HG03064 (cell line): Measurements from ENCODE around the gene KMT2C.
"Not testable (repeated sequence)": the region's sequence is repeated elsewhere in the genome, so short reads cannot be mapped to it uniquely, and the experiment has no call there.

Source experiments
- ATAC-seq: cut with Tn5 transposase; IDR thresholded peaks from one replicate; pipeline ENCODE4 v1.9.1; 2021; ENCODE audit warnings: low read depth; ENCODE audit not compliant: unreplicated experiment

Gene KMT2C

DNA sequence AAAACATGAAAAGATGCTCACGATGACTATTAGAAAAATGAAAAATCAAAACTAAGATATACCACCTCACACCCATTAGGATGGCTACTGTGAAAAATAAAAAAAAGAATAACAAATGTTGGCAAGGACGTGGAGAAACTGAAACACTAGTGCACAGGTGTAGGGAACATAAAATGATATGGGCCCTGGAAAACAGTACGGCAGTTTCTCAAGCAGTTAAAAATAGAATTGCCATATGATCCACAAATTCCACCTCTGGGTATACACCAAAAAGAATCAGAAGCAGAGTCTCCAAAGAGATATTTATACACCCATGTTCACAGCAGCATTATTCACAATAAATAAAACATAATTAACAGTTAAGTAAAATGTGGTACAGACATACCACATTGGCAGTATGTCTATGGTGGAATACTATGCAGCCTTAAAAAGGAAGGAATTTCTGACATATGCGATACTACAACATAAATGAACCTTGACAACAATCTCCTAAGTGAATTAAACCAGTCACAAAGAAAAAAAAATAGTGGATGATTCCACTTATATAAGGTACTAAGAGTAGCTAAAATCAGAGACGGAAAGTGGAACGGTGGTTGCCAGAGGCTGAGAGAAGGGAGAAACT is 69.7 kb downstream of the KMT2C start:
- no peak for ATAC-seq

DNA sequence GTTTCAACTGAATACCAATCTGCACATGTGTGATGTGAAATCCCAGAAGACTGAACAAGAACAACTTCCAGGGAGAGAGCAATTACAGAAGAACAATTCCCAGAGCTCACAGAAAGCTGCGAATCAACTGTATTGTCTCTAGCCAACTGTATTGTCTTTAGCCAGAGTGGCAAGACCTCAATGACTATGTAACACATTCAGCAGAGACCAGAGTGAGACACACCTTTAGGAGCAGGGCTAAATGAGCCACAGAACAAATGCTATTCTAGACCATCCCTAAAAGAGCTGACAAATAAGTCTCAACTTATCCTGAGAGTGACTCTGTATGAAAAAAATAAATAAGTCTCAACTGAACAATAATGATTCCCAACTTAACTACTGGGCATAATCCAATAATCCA is 72.0 kb downstream of the KMT2C start:
- no peak for ATAC-seq

DNA sequence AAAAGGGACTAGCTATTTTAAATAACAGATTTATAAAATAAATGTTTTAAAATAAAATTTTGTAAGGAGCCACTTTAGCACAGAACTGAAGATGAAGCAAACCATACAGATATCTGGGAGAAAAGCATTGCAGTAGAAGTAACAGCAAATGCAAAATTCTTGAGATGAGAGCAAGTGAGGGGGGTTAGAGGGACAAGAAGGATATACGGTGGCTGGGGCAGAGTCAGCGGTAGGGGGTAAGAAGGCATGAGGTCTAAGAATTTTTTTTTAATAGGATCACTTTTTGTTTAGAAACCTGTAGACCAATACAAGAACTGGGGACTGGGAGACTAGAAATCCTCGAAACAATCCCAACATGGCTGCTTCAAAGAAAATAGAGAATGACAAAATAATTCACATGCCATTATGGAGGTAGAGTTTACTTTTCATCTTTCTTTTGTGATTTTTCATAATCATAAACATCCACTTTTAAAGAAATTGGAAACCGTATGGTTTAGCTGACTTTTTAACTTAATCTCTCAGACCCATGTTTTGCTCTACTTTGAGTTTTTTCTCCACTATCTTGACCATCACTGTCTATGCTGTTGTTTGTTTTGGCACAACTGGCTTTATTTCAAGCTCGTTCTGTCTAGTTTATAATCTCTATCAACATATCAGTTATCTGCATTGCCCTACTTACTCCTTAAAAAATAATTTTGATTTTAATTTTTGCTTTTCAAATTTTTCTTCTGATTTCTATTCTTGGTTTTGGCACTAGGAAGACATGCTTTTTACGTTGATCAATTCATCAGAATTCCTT is 73.5 kb downstream of the KMT2C start:
- no peak for ATAC-seq

DNA sequence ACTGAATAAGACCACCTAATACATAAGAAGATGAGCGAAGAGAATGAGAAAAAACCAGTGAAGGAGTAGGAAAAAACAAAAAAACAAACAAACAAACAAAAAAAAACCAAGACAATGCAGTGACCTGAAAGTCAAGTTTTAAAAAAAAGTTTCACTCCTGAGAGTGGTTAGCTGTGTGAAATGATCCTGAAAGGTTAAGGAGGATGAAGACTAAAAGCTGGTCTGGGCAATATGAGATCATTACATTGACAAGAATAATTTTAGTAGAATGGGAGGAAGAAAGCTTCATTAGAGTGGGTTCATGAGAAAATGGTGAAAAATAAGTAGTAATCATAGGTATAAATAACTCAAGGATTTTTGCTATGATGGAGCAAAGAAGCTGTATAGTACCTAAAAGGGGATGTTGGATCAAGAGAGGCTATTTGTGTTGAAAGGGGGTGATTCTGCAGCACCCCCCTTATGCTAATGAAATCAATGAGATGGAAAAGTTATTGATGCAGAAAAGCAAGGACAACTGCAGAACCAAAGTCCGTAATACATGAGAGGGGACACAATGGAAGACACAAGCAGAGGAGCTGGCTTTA is 80.2 kb downstream of the KMT2C start:
- peak; percentile 73 for ATAC-seq

DNA sequence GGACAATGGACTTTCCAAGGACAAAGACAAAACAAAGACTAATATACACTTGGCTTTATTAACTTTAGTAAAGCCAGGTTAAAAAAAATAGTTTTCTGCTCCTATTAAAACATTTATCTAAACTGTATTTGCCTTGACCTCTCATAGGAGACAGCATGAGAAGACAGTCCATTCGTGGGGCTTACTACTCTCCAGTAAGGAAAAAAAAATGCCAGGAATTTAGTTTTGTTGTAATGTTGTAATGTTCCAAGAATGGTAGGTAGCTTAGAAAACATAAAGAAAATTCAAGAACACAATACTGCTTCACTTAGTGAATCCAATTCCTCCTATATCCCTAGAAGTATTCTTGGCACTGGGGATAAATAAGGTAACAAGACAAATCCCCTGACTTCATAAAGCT is 81.7 kb downstream of the KMT2C start:
- no peak for ATAC-seq

DNA sequence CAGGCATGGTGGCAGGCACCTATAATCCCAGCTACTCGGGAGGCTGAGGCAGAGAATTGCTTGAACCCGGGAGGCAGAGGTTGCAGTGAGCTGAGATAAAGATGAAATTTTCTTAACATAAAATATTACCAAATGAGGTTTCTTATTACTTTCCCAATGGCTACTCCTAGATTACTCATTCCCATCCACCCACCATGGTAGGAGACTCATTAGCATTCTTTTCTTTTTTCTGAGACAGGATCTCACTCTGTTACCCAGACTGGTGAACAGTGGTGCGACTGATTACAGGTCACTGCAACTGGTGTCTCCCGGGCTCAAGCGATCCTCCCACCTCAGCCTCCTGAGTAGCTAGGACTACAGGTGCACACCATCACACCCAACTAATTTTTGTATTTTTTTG is 82.5 kb downstream of the KMT2C start:
- not testable (repeated sequence) for ATAC-seq

DNA sequence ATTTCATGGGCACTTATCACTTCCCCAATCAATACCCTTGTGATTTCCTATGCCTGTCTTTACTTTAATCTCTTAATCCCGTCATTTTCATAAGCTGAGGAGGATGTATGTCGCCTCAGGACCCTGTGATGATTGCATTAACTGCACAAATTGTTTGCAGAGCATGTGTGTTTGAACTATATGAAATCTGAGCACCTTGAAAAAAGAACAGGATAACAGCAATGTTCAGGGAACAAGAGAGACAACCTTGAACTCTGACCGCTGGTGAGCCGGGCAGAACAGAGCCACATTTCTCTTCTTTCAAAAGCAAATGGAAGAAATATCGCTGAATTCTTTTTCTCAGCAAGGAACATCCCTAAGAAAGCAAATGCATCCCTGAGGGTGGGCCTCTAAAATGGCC is 84.1 kb downstream of the KMT2C start:
- ATAC-seq = not testable (repeated sequence)

DNA sequence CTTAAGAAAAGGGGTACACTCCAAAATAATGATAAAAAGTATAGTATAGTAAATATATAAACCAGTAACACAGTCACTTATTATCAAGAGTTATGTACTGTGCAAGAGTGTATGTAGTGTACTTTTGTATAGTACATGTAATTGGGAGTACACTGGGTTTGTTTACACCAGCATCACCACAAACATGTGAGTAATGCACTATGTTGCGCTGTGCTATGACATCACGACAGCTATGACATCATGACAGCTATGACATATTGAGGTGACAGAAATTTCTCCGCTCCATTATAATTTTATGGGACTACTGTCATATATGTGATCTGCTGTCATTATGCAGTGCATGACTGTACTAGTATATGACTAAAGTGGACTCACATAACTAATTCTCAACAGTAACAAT is 84.6 kb downstream of the KMT2C start:
- ATAC-seq = no peak

DNA sequence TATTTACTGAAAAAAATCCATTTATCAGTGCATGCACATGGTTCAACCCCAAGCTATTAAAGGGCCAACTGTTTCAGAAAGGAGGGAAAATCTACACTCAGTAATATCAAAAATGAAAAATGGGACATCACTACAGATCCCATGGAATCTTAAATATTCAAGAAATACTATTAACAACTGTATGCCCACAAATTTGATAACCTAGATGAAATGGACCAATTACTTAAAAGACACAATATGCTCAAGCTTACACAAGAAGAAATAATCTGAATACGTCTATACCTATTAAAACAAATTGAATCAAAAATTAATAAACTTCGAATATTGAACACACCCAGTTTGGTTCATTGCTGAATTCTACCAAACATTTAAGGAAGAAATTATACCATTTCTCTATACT is 87.9 kb downstream of the KMT2C start:
- no peak for ATAC-seq

DNA sequence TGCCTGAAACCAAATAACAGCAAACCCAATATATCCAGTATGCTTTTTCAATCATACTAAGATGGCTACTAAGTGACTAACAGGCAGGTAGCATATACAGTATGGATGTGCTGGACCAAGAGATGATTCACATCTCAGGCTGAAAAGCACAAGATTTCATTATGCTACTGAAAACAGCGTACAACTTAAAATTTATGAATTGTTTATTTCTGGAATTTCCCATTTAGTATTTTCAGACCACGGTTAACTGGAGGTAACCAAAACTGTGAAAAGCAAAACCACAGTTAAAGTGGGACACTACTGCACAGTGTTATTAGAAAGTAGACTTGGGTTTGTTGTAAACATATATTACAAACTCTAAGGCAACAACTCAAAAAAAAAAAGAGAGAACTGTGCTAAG is 91.5 kb downstream of the KMT2C start:
- ATAC-seq = no peak

DNA sequence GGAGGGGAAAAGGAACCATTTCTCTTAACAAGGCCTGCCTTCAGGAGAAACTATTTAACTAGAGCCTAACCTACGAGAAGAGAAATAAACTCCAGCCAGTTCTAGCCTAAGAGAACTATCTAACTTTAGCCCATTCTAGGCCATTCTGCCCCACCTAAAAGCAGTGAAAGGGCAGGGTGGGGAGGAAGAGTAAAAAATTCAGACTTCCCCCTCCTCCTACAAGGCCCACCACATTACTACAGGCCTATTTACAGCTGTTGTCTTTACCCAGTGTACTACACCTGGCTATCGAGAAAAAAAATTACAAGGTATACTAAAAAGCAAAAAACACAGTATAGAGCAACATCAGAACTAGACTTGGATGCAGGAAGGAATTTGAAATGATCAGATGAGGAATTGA is 93.0 kb downstream of the KMT2C start:
- ATAC-seq = no peak

DNA sequence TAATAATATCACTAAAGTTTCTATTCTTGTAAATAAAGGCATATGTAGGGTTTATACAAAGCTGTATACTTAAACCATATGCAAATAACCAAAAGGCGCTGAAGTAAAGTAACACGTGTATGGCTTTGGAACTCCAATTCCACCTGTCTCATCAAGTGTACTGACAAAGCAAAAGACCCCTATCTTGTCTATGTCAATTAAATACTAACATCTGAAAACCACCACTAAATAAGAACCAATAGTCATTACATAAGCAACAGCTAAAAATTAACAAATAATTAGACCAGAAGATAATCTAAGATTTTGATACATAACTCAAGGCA is 93.9 kb downstream of the KMT2C start:
- ATAC-seq = no peak

DNA sequence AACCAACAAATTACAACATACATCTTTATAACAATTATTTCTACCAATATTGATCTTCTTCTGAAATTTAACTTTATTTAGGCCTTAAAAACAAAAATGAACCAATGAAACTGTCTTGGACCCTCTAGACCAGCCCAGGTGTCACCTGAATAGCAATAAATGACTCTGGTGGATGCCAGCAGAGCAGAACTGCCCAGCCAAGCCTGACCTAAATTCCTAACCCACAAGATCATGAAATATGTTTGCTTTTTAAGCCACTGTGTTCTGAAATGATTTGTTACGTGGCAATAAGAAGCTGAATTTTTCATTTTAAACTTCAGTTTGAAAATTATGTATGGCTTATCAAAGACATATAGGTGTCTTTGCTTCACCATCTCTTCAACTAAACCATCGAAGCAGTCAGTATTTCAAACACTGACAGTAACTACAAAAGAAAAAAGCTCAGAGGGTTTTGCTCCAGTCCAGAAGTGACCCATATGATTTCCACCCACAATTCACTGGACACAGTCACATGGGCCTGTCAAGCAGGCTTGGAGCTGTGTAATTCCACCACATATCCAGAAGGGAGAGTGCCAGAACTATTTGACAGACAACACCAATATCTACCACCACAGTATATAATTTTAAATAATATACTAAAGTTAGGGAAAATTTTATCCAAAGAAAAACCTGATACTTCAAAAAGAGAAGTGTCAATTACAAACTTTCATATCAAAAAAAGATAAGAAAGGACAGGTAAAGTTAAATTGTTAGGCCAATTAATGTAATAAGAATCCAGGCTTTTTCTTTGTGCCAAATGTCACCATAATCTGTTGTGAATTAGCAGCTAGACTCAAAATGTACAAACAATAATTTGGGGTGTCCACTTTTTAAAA is 94.5 kb downstream of the KMT2C start:
- ATAC-seq = peak; percentile 56

DNA sequence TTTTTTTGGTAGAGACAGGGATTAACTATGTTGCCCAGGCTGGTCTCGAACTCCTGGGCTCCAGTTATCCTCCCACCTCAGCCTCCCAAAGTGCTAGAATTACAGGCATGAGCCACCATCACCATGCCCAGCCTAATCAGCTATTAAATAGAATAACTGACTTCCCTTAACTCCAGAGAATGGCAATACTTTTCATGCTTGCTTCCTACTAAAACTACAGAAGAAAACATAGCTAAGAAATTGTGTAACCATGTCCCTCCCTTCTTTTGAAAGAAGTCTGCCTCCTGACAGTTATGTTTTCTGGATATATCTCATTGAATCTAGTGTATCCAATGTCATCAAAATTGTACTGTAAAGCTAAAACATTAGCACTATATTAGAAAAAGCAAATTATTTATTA is 95.6 kb downstream of the KMT2C start:
- no peak for ATAC-seq

DNA sequence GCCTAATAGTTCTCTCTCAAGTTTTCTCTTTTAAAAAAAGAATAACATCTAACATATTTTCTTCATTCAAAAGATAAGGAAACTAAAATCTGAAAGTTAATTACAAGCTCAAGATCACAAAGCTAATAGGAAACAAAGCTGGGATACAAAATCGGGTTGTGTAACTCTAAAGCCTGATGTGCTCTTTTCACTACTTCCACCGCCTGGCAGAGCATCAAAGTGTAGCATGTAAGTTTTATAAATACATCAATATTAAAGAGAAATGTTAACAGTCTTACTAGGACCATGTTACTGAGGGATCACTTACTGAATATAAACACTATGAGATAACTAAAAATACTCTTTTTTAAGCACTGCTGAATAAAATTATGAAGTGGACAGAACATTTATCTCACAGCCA is 97.2 kb downstream of the KMT2C start:
- no peak for ATAC-seq

DNA sequence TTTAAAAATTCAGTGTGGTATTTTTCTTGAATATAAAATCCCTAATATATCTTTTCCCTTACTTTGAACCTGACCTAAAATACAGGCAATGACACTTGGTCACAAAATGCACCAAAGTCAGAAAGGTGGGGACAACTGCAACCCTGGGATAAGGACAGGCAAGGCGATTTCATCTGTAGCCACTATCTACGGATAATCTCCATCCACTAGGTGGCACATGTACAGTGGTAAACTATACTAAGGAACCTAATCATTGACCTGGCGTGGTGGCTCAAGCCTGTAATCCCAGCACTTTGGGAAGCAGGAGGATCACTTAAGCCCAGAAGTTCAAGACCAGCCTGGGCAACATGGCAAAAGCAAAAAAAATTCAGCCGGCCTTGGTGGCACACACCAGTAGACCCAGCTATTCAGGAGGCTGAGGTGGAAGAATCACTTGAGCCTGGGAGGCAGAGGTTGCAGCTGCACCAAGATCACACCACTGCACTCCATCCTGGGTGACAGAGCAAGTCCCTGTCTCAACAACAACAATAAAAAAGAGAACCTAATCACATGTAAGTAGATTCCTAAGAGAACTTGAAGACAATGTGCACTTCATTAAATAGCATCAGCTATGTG is 98.9 kb downstream of the KMT2C start:
- no peak for ATAC-seq

DNA sequence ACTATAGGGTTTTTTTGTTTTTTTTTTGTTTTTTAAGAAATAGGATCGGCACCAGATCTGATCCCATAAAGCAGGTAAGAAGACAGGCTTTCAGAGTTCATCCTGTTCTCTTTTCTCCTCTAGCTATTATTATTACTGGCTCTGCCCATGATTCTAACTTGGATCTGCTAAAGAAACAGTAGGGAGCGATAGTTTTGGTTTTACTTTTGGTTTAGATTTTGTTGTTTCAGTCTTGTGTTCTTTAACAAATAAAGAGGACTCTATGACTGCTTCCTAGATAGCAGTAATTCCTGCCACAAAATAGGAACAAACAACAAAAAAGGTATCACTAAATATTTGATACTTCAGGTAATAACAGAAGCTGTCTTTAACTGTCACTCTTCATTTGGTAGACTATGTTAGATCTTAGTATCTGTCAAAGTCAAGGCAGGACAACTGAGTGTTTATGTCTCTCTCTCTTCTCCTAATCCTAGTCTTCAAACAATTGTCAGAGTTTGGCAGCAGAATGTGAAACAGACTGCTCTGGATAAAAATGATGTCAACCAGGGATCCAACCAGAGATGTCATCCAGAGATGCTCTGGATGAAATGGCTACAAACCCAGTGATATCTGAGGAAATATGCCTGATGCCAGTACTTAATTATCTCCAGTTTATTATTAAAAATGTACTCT is 99.8 kb downstream of the KMT2C start:
- ATAC-seq = peak; percentile 61

DNA sequence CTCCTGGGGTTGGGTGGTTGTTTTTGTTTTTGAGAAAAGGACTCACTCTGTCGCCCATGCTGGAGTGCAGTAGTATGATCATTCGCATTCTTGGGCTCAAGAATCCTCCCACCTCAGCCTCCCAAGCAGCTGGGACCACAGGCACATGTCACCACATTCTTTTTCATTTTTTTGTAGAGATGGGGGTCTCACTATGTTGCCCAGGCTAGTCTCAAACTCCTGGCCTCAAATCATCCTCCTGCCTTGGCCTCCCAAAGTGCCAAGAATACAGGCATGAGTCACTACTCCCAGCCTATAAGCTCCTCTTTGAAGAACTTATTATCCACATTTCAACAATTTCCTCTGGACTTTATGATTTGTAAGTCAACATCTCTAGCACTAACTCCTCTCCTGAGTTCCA is 102.7 kb downstream of the KMT2C start:
- ATAC-seq = no peak

DNA sequence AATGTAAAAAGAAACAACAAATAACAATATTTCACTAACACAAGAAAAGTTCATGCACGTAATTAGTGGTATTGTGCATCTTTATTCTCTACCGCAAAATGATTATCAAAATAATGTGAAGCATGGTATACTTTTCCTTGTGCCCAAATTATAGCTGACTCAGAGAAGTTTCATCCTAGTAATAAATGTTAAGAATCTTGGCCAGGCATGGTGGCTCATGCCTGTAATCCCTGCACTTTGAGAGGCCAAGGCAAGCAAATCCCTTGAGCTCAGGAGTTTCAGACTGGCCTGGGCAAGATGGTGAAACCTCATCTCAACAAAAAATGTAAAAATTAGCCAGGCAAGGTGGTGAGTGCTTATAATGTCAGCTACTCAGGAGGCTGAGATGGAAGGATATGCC is 105.0 kb downstream of the KMT2C start:
- ATAC-seq = no peak

DNA sequence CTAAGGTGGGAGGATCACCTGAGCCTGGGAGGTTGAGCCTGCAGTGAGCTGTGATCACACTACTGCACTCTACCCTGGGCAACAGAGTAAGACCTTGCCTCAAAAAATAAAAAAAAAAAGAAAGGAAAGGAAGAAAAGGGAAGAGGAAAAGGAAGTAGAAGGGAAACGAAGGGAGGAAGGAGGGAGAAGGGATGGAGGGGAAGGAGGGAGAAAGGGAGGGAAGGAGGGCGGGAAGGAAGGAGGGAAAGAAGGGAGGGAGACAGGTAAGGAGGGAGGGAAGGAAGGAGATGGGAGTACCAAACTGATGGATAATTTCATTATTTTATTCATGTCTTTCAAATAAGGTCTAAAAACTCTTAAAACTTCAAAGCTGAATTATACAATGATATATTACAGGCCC is 106.3 kb downstream of the KMT2C start:
- ATAC-seq = no peak
